GM03348 (cell line): ENCODE data around the gene ASH1L.
"Not testable (repeated sequence)": the region's sequence is repeated elsewhere in the genome, so short reads cannot be mapped to it uniquely, and the experiment has no call there.

Source experiments
- DNase-seq: peaks from one replicate; pipeline ENCODE4 v3.0.0; 2012; ENCODE audit warnings: low spot score

The ASH1L gene

DNA sequence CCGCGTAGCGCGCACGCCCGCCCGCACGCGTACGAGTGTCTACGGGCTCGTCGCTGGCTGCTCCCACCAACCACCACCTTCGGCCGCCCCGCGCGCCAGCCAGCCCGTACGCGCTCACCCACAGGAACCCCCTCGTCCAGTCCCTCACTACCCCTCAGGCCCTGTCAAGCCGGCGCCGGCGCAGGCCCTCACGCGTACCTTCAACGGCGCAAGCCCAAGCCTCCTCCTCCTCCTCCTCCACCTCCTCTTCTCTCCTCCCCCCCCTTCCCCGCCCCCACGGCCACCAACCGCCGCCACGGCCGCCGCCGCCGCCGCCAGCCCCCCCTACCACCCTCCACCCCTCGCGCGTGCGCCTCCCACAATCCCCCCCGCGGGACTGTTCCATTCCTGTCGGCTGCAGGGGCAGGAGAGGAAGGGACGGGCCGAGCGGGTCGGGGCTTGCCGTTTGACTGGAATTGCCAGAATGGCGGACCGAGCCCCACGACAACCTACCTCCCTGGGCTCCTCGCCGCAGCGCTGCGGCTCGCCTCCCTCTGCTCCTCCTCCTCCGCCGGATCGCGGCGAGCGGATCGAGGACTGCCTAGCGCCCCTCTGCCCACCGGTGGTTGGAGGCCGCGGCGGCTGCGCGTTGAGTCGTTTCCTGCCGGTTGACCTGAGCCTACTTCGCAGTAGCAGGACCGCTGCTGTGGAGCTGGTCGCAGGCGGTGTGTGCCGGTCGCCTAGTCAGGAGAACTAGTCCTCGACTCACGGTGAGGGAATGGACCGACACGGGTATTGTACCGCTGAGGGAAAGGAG lies at the start of gene ASH1L:
ASH1L (minus strand) TSS at position 223 of the 796 bp plus-strand sequence. CDS start 41,284 bp downstream, outside the sequence.
- peak; percentile 100 for DNase-seq

GRCh38 chr1:155610257-155610647 lies 47.6 kb upstream of the ASH1L start:
- DNase-seq, result not testable (repeated sequence)

GRCh38 chr1:155609515-155610256 lies 47.1 kb upstream of the ASH1L start, which contains the start of gene MSTO1:
Gene MSTO1, plus strand, starts transcription at chr1:155610218. Its CDS starts 31 bp downstream, at chr1:155610249.
- DNase-seq, result peak; percentile 96

DNA sequence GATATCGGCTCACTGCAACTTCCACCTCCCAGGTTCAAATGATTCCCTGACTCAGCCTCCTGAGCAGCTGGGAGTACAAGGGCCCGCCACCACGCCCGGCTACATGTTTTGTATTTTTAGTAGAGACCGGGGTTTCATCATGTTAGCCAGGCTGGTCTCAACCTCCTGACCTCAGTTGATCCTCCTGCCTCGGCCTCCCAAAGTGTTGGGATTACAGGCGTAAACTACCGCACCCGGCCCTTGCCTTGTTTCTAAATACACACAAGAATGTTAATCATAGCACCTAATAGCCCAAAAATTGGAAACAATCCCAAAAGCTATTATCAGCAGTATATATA lies 46.3 kb upstream of the ASH1L start:
- no peak for DNase-seq

GRCh38 chr1:155607708-155608107 lies 45.1 kb upstream of the ASH1L start:
- DNase-seq, result no peak

- DNase-seq, result not testable (repeated sequence)
Measured at GRCh38 chr1:155599828-155600572, 37.4 kb upstream of the ASH1L start.

GRCh38 chr1:155598842-155599331 lies 36.3 kb upstream of the ASH1L start:
- peak; percentile 19 for DNase-seq

DNA sequence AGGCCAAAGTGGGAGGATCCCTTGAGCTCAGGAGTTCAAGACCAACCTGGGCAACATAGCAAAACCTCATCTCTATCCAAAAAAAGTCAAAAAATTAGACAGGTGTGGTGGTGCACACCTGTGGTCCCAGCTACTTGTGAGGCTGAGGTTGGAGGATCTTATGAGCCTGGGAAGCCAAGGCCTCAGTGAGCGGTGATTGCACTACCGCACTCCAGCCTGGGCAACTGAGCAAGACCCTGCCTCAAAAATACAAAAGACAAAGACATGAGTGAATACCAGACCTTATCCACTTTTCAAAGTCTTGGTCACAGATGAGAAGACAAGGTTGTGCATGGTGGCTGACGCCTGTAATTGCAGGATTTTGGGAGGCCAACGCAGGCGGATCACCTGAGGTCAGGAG lies 34.3 kb upstream of the ASH1L start:
- no peak for DNase-seq

DNA sequence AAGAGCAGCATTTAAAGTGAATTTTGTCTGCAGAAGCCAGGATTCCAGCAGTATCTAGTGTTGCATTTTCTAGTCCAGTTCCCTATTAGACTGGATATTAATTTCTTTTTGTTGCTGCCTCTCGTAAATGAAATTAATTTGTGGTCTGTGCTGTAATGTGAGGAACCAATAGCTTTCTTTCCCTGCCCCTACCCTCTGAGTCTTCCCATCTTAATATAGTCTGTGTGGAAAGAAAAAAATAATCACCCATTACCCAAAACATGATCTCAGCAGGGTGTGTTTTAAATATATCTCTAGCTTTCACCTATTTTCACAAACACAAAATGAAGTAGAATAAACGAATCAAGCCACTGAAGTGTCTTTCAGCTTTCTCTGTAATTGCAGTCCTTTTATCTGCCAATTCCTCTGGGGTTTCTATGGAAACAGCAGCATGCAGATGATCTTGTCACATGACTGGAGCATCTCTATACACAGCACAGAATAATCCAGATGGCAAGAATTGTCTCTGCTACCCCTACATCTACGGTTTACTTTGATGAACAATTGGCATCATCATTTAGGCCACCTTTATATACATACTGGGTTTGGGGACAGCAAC lies 33.4 kb upstream of the ASH1L start:
- DNase-seq, result not testable (repeated sequence)

GRCh38 chr1:155591770-155592169 lies 29.2 kb upstream of the ASH1L start:
- peak; percentile 59 for DNase-seq

GRCh38 chr1:155590516-155591247 lies 28.1 kb upstream of the ASH1L start:
- DNase-seq, result not testable (repeated sequence)

- not testable (repeated sequence) for DNase-seq
Measured at GRCh38 chr1:155589282-155589681, 26.7 kb upstream of the ASH1L start.

- not testable (repeated sequence) for DNase-seq
Measured at GRCh38 chr1:155583846-155584245, 21.2 kb upstream of the ASH1L start.

DNA sequence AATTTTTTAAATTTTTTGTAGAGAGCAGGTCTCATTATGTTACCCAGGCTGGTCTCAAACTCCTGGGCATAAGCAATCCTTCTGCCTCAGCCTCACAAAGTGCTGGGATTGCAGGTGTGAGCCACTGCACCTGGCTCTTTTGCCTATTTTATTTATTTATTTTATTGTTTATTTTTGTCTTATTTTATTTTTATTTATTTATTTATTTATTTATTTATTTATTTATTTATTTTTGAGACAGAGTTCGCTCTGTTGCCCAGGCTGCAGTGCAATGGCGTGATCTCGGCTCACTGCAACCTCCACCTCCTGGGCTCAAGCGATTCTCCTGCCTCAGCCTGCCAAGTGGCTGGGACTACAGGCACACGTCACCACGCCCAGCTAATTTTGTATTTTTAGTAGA lies 13.0 kb upstream of the ASH1L start:
- DNase-seq, result not testable (repeated sequence)

GRCh38 chr1:155574077-155574476 lies 11.5 kb upstream of the ASH1L start:
- no peak for DNase-seq

GRCh38 chr1:155570593-155570990 lies 8.0 kb upstream of the ASH1L start:
- no peak for DNase-seq

- DNase-seq, result no peak
Measured at GRCh38 chr1:155569988-155570592, 7.5 kb upstream of the ASH1L start.

DNA sequence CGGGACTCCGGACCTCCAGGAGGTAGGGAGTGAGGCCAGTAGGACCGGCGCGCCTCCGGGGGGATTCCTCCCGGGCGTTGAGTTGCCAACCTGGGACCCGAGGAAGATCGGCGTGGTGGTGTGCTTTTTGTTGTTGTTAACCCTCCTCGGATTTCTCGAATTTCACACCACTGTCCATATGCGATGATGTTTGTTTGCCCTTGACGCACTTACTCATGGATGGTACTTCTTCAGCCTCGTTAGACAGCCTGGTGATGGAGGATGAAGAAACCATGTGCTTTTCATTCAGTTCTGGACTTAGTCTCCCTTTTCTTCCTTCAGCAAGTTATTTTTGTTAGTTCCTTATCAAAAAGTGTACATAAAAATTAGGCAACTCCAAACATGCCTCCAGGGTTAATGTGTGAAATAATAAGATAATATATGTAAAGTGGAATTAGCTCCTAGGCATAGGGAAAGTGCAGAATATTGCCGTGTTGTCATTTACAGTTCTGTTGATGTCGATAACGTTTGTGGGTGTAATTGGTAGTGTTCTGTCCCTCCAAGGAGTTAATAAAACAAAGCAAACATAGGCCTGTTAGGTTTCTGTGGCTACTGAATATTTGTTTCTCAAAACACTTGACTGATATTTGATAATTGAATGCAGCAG lies 897 bp upstream of the ASH1L start:
- DNase-seq, result not testable (repeated sequence)

GRCh38 chr1:155561779-155562580 lies 623 bp downstream of the ASH1L start:
- DNase-seq, result peak; percentile 67
